IPS-18a (cell line): ENCODE measurements around the gene TPM4.
A peak's percentile ranks its signal among the peaks of the same experiment; 100 is the strongest.
"Not testable (repeated sequence)": the region's sequence is repeated elsewhere in the genome, so short reads cannot be mapped to it uniquely, and the experiment has no call there.

Experiments
- H3K27ac ChIP-seq: one replicate; pipeline ENCODE4 v1.5.1; 2013; ENCODE audit warnings: low read length
- H3K27me3 ChIP-seq: one replicate; pipeline ENCODE4 v1.6.1; 2013; ENCODE audit warnings: mild to moderate bottlenecking, low read length; ENCODE audit not compliant: control insufficient read depth, insufficient read depth
- H3K36me3 ChIP-seq: one replicate; pipeline ENCODE4 v1.6.1; 2013; ENCODE audit warnings: low read depth, low read length; ENCODE audit not compliant: control insufficient read depth
- H3K4me1 ChIP-seq: one replicate; pipeline ENCODE4 v1.6.1; 2013; ENCODE audit warnings: low read depth, low read length; ENCODE audit not compliant: control insufficient read depth
- H3K4me3 ChIP-seq: one replicate; pipeline ENCODE4 v1.5.1; 2013; ENCODE audit warnings: low read length
- H3K9ac ChIP-seq: one replicate; pipeline ENCODE4 v1.6.1; 2013; ENCODE audit warnings: mild to moderate bottlenecking, low read length, moderate library complexity
- H3K9me3 ChIP-seq: one replicate; pipeline ENCODE4 v1.6.1; 2013; ENCODE audit warnings: low read depth, low read length; ENCODE audit not compliant: control insufficient read depth

The TPM4 gene

DNA sequence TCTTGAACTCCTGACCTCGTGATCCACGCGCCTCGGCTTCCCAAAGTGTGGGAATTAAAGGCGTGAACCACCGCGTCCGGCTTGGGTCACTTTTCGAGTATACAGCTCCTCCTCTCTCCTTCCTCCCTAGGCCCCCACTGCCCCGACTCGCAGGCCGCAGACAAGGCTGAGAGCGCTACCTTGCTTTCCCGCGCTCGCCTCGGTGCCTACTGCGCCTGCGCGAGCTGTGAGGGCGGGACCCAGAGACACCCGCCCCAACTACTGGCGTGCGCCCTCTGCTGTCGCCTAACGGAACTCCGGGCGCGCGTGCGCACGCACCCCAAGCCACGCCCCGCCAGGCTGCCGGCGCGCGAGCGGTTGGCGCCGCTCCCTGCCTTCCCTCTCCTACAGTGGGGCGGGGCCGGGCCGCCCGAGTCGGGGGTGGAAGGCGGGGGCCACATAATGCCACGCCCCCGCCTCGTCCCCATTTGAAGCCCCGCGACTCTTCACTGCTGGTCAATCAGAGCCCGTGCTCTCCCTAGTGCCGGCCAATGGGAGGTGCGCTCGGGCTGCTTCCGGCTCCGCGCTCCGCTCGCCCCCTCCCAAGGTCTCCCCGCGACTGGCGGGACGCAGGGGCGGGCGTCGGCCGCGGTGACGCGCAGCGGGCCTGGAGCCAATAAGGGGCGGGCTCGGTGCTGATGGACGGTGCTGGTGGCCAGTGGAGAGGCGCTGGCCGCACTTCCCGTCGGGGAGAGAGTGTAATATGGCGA, 35.0 kb downstream of the TPM4 start, which contains the start of gene RAB8A:
TSS of gene RAB8A (plus strand) at position 730 of the 749 bp plus-strand sequence. CDS start at position 743, 13 bp downstream.
- H3K4me1 ChIP-seq: peaks cover 6% of the 10 kb centered on the region
- no peaks in the 10 kb centered on the region for H3K27me3 ChIP-seq
- H3K9ac ChIP-seq: peak within 1 kb of the TSS; percentile 83
- H3K9me3 ChIP-seq: no peaks in the 10 kb centered on the region
- peak within 1 kb of the TSS; percentile 19 for H3K27ac ChIP-seq
- peak within 1 kb of the TSS; percentile 76 for H3K4me3 ChIP-seq
- H3K36me3 ChIP-seq: peaks cover 4% of the 10 kb centered on the region

GRCh38 chr19:16111909-16112752, 35.8 kb downstream of the TPM4 start:
- Histone ChIP-seq H3K4me1 (peaks cover 6% of the 10 kb centered on the region), H3K27ac (peak overlapping the region; percentile 19), H3K9me3 (no peaks in the 10 kb centered on the region)

GRCh38 chr19:16112778-16113177, 36.5 kb downstream of the TPM4 start:
- Histone ChIP-seq H3K4me1 (peaks cover 6% of the 10 kb centered on the region), H3K9me3 (no peaks in the 10 kb centered on the region), H3K4me3 (peak overlapping the region; percentile 76), H3K27me3 (no peaks in the 10 kb centered on the region), H3K27ac (no peak overlapping the region), H3K36me3 (peaks cover 4% of the 10 kb centered on the region), H3K9ac (no peak overlapping the region)

More at GRCh38 chr19:16111909-16112752, 35.8 kb downstream of the TPM4 start:
- peak overlapping the region; percentile 76 for H3K4me3 ChIP-seq
- H3K27me3 ChIP-seq: no peaks in the 10 kb centered on the region
- peaks cover 4% of the 10 kb centered on the region for H3K36me3 ChIP-seq
- peak overlapping the region; percentile 83 for H3K9ac ChIP-seq

DNA sequence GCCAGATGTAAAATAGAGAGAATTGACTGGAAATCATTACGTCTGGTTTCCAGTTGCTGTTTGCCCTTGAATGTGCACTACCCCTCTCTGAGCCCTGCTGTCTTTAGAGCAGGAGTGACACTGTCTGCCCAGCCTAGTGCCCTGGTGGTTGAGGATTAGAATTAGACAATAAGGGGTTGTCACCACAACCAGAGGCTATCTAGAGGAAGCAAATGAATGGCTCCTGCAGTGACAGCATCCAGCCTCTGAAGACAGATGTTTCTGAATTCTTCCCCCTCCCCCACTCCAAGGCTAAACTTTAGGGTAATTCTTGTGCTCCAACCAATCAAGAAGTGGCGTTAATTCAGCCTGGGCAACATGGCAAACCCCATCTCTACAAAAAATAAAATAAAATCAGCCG, 37.4 kb downstream of the TPM4 start:
- H3K4me1 ChIP-seq: peaks cover 6% of the 10 kb centered on the region
- H3K9me3 ChIP-seq: no peaks in the 10 kb centered on the region
- H3K27ac ChIP-seq: no peak overlapping the region
- H3K4me3 ChIP-seq: no peak overlapping the region
- no peaks in the 10 kb centered on the region for H3K27me3 ChIP-seq
- no peak overlapping the region for H3K9ac ChIP-seq
- H3K36me3 ChIP-seq: peaks cover 12% of the 10 kb centered on the region

DNA sequence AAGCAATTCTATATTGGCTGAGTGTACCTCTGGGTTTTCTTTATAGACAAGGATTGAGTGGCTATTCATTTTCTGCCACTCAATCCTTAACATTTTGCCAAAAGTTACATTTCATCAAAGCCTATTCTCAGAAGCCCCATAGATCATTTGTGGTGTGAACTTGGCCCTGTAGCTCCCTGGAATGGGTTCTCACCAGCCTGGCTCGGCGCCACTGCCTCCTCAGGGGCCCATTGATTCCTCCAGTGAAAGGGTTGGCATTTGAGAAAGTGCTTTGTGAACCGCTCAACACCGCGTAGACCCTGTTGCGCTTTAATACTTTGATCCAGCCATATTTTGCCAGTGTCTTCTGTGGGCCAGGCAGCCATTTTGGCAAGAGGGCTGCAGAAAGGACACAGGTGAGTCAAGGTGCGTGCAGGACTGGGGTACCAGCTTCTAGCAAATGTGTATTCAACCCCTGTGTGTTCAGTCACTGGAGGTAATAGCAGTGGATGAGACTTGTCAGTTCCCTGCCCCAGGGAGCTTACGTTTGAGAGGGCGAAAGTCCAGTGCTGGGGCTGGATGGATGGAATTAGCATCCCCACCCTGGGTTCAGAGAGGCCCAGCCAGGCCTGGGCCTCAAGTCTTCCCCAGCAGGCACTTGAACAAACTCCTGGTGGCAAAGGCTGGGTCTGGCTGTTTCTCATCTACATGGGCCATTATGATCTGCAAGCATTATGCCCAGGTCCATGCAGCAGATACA, 39.2 kb downstream of the TPM4 start:
- Histone ChIP-seq H3K36me3 (peaks cover 21% of the 10 kb centered on the region), H3K27ac (no peak overlapping the region), H3K9ac (no peak overlapping the region), H3K4me3 (no peak overlapping the region), H3K9me3 (no peaks in the 10 kb centered on the region), H3K27me3 (no peaks in the 10 kb centered on the region), H3K4me1 (peaks cover 6% of the 10 kb centered on the region)

- Histone ChIP-seq H3K36me3 (peaks cover 21% of the 10 kb centered on the region), H3K27ac (no peak overlapping the region), H3K9ac (no peak overlapping the region), H3K27me3 (no peaks in the 10 kb centered on the region), H3K4me3 (no peak overlapping the region), H3K4me1 (peaks cover 6% of the 10 kb centered on the region), H3K9me3 (no peaks in the 10 kb centered on the region)
These were observed 39.8 kb downstream of the TPM4 start for GRCh38 chr19:16116067-16116466.

DNA sequence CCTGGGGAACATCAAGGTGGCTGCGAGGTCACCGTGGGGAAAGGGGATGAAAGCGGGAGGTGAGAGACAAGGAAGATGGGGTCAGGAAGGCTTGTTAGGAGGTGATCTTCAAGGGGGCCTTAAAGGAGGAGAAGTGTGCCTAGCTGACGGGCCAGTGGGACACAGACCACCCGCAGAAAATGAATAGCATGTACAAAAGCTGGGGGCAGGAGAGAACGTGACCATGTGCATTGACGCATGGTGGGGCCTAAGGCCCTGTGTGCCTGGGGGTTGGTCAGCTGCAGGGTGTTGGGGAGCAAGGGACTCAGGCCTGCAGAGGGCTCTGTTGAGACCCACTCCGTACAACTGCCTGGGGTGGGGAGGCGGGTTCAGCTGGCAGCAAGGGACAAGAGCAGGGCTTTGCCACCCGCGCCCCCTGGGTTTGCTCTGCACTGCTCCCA, 41.3 kb downstream of the TPM4 start:
- H3K4me1 ChIP-seq: peaks cover 2% of the 10 kb centered on the region
- H3K27ac ChIP-seq: no peak overlapping the region
- peaks cover 36% of the 10 kb centered on the region for H3K36me3 ChIP-seq
- no peaks in the 10 kb centered on the region for H3K27me3 ChIP-seq
- H3K9me3 ChIP-seq: no peaks in the 10 kb centered on the region
- H3K4me3 ChIP-seq: no peak overlapping the region
- H3K9ac ChIP-seq: no peak overlapping the region

DNA sequence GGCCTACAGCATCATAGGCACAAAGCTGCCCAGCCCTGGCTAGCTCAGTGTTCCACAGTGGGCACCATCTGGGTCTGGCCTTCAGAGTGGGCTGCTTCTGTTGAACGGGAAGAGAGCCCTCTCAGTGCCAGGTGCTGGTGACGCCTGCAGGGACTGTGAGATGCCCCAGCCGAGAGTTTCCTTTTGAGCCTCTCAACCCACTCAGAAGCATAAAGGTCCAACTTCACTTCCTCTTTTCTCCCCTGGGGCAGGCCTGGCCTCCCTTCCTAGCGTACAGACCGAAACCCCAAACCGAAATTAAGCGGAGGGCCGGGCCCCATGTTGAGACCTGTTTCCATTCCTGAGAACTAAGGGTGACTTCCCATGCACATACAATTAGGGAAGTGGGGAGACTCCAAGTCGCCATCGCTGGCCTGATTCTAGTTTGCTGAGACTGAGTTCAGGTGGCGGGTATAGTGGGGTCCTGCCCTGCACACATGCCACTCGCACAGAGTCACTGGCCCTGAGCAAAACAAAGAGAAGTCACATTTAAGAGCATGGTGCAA, 42.3 kb downstream of the TPM4 start:
- H3K27me3 ChIP-seq: no peaks in the 10 kb centered on the region
- no peaks in the 10 kb centered on the region for H3K4me1 ChIP-seq
- H3K36me3 ChIP-seq: peaks cover 40% of the 10 kb centered on the region
- no peak overlapping the region for H3K9ac ChIP-seq
- no peaks in the 10 kb centered on the region for H3K9me3 ChIP-seq
- H3K27ac ChIP-seq: no peak overlapping the region
- H3K4me3 ChIP-seq: no peak overlapping the region

DNA sequence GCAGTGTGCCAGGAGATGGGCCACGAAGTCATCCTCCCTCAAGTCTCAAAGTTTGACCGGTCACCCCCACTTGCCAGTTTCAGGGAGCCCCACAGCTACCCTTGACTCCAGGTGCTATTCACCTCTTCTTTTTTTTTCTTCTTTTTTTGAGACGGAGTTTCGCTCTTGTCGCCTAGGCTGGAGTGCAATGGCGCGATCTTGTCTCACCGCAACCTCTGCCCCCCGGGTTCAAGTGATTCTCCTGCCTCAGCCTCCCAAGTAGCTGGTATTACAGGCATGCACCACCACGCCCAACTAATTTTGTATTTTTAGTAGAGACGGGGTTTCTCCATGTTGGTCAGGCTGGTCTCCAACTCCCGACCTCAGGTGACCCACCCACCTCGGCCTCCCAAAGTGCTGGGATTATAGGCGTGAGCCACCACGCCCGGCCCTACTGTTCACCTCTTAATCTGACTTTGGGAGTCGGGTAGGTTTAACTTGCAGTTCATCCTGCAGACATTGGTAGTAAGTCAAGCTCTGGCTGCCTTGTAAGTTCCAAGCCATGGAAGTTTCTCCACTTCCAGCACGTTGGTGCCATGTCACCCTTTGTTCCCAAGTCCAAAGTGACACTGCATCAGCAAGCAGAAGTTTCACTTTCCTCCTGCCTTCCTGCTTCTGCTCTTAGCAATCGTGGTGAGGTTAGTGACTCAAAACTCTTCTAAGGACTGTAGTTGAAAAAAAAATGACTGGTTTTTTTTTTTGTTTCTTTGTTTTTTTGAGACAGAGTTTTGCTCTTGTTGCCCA, 43.0 kb downstream of the TPM4 start:
- H3K4me3 ChIP-seq, H3K27me3 ChIP-seq, H3K9ac ChIP-seq, H3K4me1 ChIP-seq, H3K9me3 ChIP-seq, H3K27ac ChIP-seq: not testable (repeated sequence)
- H3K36me3 ChIP-seq: peaks cover 40% of the 10 kb centered on the region

DNA sequence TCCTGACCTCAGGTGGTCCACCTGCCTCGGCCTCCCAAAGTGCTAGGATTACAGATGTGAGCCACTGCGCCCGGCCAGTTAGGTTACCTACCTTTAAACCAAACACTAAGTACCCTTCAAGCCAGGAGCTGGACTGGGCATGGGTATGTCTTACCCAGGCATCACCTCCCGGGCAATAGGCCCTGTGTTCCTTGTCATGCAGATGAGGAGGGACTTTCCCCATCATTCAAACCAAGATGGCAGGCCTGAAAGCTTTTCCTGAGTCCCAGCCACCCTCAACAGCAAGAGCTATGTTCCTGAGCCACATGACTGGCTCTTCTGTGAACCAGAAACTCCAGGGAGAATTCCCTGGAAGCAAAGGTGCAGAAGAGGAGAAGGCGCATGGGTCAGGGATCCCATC, 44.8 kb downstream of the TPM4 start:
- no peaks in the 10 kb centered on the region for H3K9me3 ChIP-seq
- no peak overlapping the region for H3K9ac ChIP-seq
- no peaks in the 10 kb centered on the region for H3K27me3 ChIP-seq
- no peak overlapping the region for H3K4me3 ChIP-seq
- no peak overlapping the region for H3K27ac ChIP-seq
- no peaks in the 10 kb centered on the region for H3K4me1 ChIP-seq
- H3K36me3 ChIP-seq: peaks cover 45% of the 10 kb centered on the region
